Endothelial cell of umbilical vein (primary cell): ENCODE data around the gene ICAM3. TPM values are rescaled to one million over a fixed set of nuclear protein-coding genes. Genes with fewer than 3 reads are reported as not detected.

ENCODE experiments used
- BruUV-seq: library from RNA; stranded (reverse); fragments of 400-500 nt; replicated peaks from 2 replicates; lab custom pipeline; 2021; lab: Mats Ljungman, UMichigan
- CTCF ChIA-PET: fragments of 300-600, 350-600 bp; sonication (Branson Sonifier 250); formaldehyde crosslinking; loops from one replicate; lab custom pipeline; 2021; ENCODE audit warnings: antibody characterized with exemption, inconsistent platforms; lab: Charles Lee
- POLR2A ChIA-PET: fragments of 300-600, 350-600 bp; sonication (Branson Sonifier 250); formaldehyde crosslinking; loops from one replicate; lab custom pipeline; 2021; ENCODE audit warnings: antibody characterized with exemption, inconsistent platforms; lab: Charles Lee
- DNase-seq: peaks from one replicate; pipeline ENCODE4 v3.0.0-alpha.2; 2011; ENCODE audit warnings: low read depth, low spot score
- FAIRE-seq: peaks from 2 replicates; lab custom pipeline; 2011; peaks lifted over from hg19 to GRCh38; lab: Jason Lieb, UNC
- H2AFZ ChIP-seq: 2 replicates; pipeline ENCODE4 v1.6.0; 2012; ENCODE audit warnings: low read depth, low read length, control low read depth, inconsistent platforms
- H3K27ac ChIP-seq: 2 replicates; pipeline ENCODE4 v1.5.1; 2011; ENCODE audit warnings: low read depth, mild to moderate bottlenecking, control low read depth, low read length, moderate library complexity; ENCODE audit not compliant: insufficient read depth
- H3K27me3 ChIP-seq, 2 experiments: 2 replicates each; pipeline versions ENCODE4 v1.6.0 to v1.6.1; 2011; ENCODE audit warnings: low read length in 2 of 2, mixed read lengths in 1 of 2; ENCODE audit not compliant: control insufficient read depth in 2 of 2, insufficient read depth in 2 of 2
- H3K36me3 ChIP-seq, 2 experiments: 2 replicates in 1 of 2; 3 replicates in 1 of 2; pipeline ENCODE4 v1.5.1; 2011; ENCODE audit warnings: low read length in 2 of 2, mild to moderate bottlenecking in 1 of 2, moderate library complexity in 1 of 2; ENCODE audit not compliant: control insufficient read depth in 2 of 2, insufficient read depth in 2 of 2; ENCODE audit errors: extremely low read depth in 1 of 2
- H3K4me1 ChIP-seq: 3 replicates; pipeline ENCODE4 v1.5.1; 2011; ENCODE audit warnings: mild to moderate bottlenecking, low read length; ENCODE audit not compliant: control insufficient read depth, insufficient read depth; ENCODE audit errors: extremely low read depth
- H3K4me2 ChIP-seq: 2 replicates; pipeline ENCODE4 v1.6.1; 2011; ENCODE audit warnings: low read length, control low read depth, mixed read lengths; ENCODE audit not compliant: insufficient read depth
- H3K4me3 ChIP-seq, 3 experiments: fragments of 200-600 bp in 1 of 3; sonication (generic), shearing (Covaris generic) in 1 of 3; replicated peaks in 1 of 3; 2 replicates each; pipeline ENCODE4 v1.5.1; 2011 to 2016; ENCODE audit warnings: control low read depth in 3 of 3, low read length in 3 of 3, mild to moderate bottlenecking in 2 of 3, inconsistent platforms in 1 of 3, low read depth in 1 of 3, moderate library complexity in 1 of 3; ENCODE audit not compliant: insufficient read depth in 1 of 3
- H3K79me2 ChIP-seq: 2 replicates; pipeline ENCODE4 v1.6.0; 2012; ENCODE audit warnings: low read length, inconsistent platforms; ENCODE audit not compliant: control insufficient read depth, insufficient read depth
- H3K9ac ChIP-seq: replicated peaks from 2 replicates; pipeline ENCODE3; 2011; ENCODE audit warnings: low read length, control low read depth; ENCODE audit not compliant: insufficient read depth; ENCODE audit errors: extremely low read depth
- H3K9me1 ChIP-seq: replicated peaks from 3 replicates; pipeline ENCODE4 v1.6.0; 2011; ENCODE audit warnings: mild to moderate bottlenecking, low read length; ENCODE audit not compliant: control insufficient read depth, insufficient read depth; ENCODE audit errors: extremely low read depth
- H3K9me3 ChIP-seq: replicated peaks from 2 replicates; pipeline ENCODE4 v1.5.1; 2012; ENCODE audit warnings: low read length, inconsistent platforms; ENCODE audit not compliant: control insufficient read depth, insufficient read depth
- H4K20me1 ChIP-seq: replicated peaks from 2 replicates; pipeline ENCODE3; 2011; ENCODE audit warnings: mild to moderate bottlenecking, low read length; ENCODE audit not compliant: control insufficient read depth, insufficient read depth; ENCODE audit errors: extremely low read depth
- CTCF ChIP-seq, 2 donors: IDR thresholded peaks; 1 replicate in 1 of 2; 2 replicates in 1 of 2; pipeline ENCODE4 v1.5.1; 2011; ENCODE audit warnings: low read length in 2 of 2, mild to moderate bottlenecking in 2 of 2, moderate library complexity in 2 of 2, control low read depth in 1 of 2, inconsistent platforms in 1 of 2, low read depth in 1 of 2; ENCODE audit not compliant: insufficient read depth in 1 of 2; ENCODE audit errors: extremely low read depth in 1 of 2
- EZH2 ChIP-seq: IDR thresholded peaks from 2 replicates; pipeline ENCODE4 v1.6.1; 2012; ENCODE audit warnings: borderline replicate concordance, low read depth, mild to moderate bottlenecking, moderate library complexity, low read length, inconsistent platforms; ENCODE audit not compliant: severe bottlenecking
- FOS ChIP-seq: IDR thresholded peaks from 2 replicates; pipeline ENCODE4 v1.6.1; 2011; ENCODE audit warnings: mild to moderate bottlenecking, low read length, moderate library complexity, borderline replicate concordance; ENCODE audit not compliant: insufficient read depth
- GATA2 ChIP-seq: IDR thresholded peaks from 2 replicates; pipeline ENCODE4 v1.7.0; 2011; ENCODE audit warnings: low read depth, mild to moderate bottlenecking, moderate library complexity, mixed read lengths, low read length; ENCODE audit not compliant: insufficient read length, insufficient read depth
- JUN ChIP-seq: IDR thresholded peaks from 2 replicates; pipeline ENCODE4 v1.6.1; 2011; ENCODE audit warnings: borderline replicate concordance, low read depth; ENCODE audit not compliant: insufficient read length, insufficient read depth
- MAX ChIP-seq: IDR thresholded peaks from 2 replicates; pipeline ENCODE4 v1.6.1; 2011; ENCODE audit not compliant: insufficient read depth, insufficient read length
- MYC ChIP-seq: IDR thresholded peaks from one replicate; pipeline ENCODE4 v1.6.1; 2011; ENCODE audit warnings: mild to moderate bottlenecking, low read depth, low read length
- POLR2A ChIP-seq: IDR thresholded peaks from 2 replicates; pipeline ENCODE4 v1.6.1; 2012; ENCODE audit warnings: low read depth, mild to moderate bottlenecking, control low read depth, low read length
- POLR2AphosphoS5 ChIP-seq: IDR thresholded peaks from 2 replicates; pipeline ENCODE4 v1.6.1; 2012; ENCODE audit warnings: low read depth, mild to moderate bottlenecking, control low read depth, low read length, moderate library complexity; ENCODE audit not compliant: insufficient read depth
- dilution Hi-C: fragments of 300-500 bp; cut with MboI; formaldehyde crosslinking; loops from one replicate; pipeline ENCODE4 v1.15.0; 2019; ENCODE audit warnings: low sequenced_read_pairs; ENCODE audit not compliant: extremely low pct_ligation_motif_present
- intact Hi-C: fragments of 100-400 bp; cut with micrococcal nuclease; formaldehyde crosslinking; loops from one replicate; pipeline ENCODE4 v1.10.0; 2022
- polyA plus RNA-seq, 4 experiments: library from polyadenylated mRNA; depleted of rRNA in 3 of 4; stranded (reverse) in 3 of 4; unstranded in 1 of 4; fragments of >200 nt; gene quantifications; 2 replicates each; pipeline versions ENCODE4 v1.2.1 to v1.2.3, GENCODE V29; 2011 to 2012; ENCODE audit warnings: missing spikeins in 1 of 4
- total RNA-seq: library from RNA; stranded (reverse); gene quantifications from 2 replicates; pipeline ENCODE4 v1.2.3, GENCODE V29; 2021

The ICAM3 gene
- total and polyA plus RNA-seq, 2 donors (not counting 3 experiments of a cell fraction or from before 2014, with no cell fraction given): 6.7 to 11.6 TPM

GRCh38 chr19:10289836-10290356 is 49.5 kb downstream of the ICAM3 start, which contains the start of gene ICAM5:
Gene ICAM5 (plus strand): TSS chr19:10289952. CDS start chr19:10290044, 92 bp downstream.
- Histone ChIP-seq H4K20me1 (no peaks in the 10 kb centered on the region), H3K4me1 (peaks cover 27% of the 10 kb centered on the region), H2AFZ (peak within 1 kb of the TSS; percentile 81), H3K79me2 (no peaks in the 10 kb centered on the region), H3K9me1 (no peaks in the 10 kb centered on the region), H3K36me3 (no peaks in the 10 kb centered on the region), H3K9me3 (no peaks in the 10 kb centered on the region), H3K4me3 (peak within 1 kb of the TSS in 1 of 3 experiments; percentile 9), H3K4me2 (peak within 1 kb of the TSS; percentile 51), H3K27me3 (peaks cover 42 to 56% of the 10 kb centered on the region in 2 experiments), H3K27ac (no peak within 1 kb of the TSS), H3K9ac (no peak within 1 kb of the TSS)
- intact Hi-C loops: loop anchor here (2.0 kb wide), 1 partner anchor 45 kb away; no protein-coding TSS in a partner anchor
- DNase-seq: no peak
- FAIRE-seq: no peak
- dilution Hi-C loops: no loop called here
- TF ChIP-seq POLR2A: no peak
- peak; percentile 37 for TF ChIP-seq EZH2
- ChIA-PET CTCF (interaction anchor here (0.7 to 2.4 kb wide), 8 partner anchors 10 to 127 kb away, joined by 3 to 29 read pairs (median 4); partner anchors contain the start of genes ICAM1 and ZGLP1), POLR2A (interaction anchor here (0.6 to 1.8 kb wide), 4 partner anchors 12 to 93 kb away, joined by 3 to 10 read pairs (median 7); partner anchors contain the start of gene ICAM1)
- no TSS peak for BruUV-seq

GRCh38 chr19:10289167-10289835 is 50.1 kb downstream of the ICAM3 start:
- DNase-seq: no peak
- Histone ChIP-seq H3K36me3 (peaks cover 0 to 2% of the 10 kb centered on the region in 2 experiments), H2AFZ (peak overlapping the region; percentile 81), H3K27me3 (peaks cover 38 to 50% of the 10 kb centered on the region in 2 experiments), H3K4me1 (peaks cover 27% of the 10 kb centered on the region), H3K27ac (no peak overlapping the region), H3K79me2 (no peaks in the 10 kb centered on the region), H3K9me1 (no peaks in the 10 kb centered on the region), H3K4me3 (peak overlapping the region in 1 of 3 experiments; percentile 9), H3K9ac (no peak overlapping the region), H3K9me3 (no peaks in the 10 kb centered on the region), H4K20me1 (no peaks in the 10 kb centered on the region), H3K4me2 (peak overlapping the region; percentile 51)
- FAIRE-seq: no peak
- TF ChIP-seq MYC: no peak
- no peak for TF ChIP-seq FOS
- TF ChIP-seq POLR2A: no peak
- no peak for TF ChIP-seq CTCF (IDR thresholded peaks at IDR 0.05; ENCODE audit: extremely low read depth in 1 of 2, insufficient read depth in 1 of 2, low read depth in 1 of 2, low read length in 2 of 2)
- TF ChIP-seq POLR2AphosphoS5: no peak
- TF ChIP-seq MAX: peak; percentile 74
- TF ChIP-seq JUN: no peak
- peak; percentile 12 for TF ChIP-seq EZH2
- no peak for TF ChIP-seq GATA2
- BruUV-seq: no TSS peak
- dilution Hi-C loops (no loop called here), intact Hi-C loops (no loop called here)
- ChIA-PET POLR2A (interaction anchor here (0.6 to 1.8 kb wide), 4 partner anchors 13 to 94 kb away, joined by 3 to 10 read pairs (median 7); partner anchors contain the start of gene ICAM1), CTCF (interaction anchor here (0.7 to 2.4 kb wide), 8 partner anchors 9 to 127 kb away, joined by 3 to 29 read pairs (median 4); partner anchors contain the start of genes ICAM1 and ZGLP1)
